Hematopoietic multipotent progenitor cell treated with erythropoietin and hydrocortisone succinate and interleukin-3 and kit ligand, for 15 days (in vitro differentiated cells): ENCODE results near the gene IRS4.

Experiments used
- DNase-seq: peaks from one replicate; pipeline ENCODE4 v3.0.0-alpha.2; 2015; ENCODE audit warnings: low spot score

Gene IRS4

DNA sequence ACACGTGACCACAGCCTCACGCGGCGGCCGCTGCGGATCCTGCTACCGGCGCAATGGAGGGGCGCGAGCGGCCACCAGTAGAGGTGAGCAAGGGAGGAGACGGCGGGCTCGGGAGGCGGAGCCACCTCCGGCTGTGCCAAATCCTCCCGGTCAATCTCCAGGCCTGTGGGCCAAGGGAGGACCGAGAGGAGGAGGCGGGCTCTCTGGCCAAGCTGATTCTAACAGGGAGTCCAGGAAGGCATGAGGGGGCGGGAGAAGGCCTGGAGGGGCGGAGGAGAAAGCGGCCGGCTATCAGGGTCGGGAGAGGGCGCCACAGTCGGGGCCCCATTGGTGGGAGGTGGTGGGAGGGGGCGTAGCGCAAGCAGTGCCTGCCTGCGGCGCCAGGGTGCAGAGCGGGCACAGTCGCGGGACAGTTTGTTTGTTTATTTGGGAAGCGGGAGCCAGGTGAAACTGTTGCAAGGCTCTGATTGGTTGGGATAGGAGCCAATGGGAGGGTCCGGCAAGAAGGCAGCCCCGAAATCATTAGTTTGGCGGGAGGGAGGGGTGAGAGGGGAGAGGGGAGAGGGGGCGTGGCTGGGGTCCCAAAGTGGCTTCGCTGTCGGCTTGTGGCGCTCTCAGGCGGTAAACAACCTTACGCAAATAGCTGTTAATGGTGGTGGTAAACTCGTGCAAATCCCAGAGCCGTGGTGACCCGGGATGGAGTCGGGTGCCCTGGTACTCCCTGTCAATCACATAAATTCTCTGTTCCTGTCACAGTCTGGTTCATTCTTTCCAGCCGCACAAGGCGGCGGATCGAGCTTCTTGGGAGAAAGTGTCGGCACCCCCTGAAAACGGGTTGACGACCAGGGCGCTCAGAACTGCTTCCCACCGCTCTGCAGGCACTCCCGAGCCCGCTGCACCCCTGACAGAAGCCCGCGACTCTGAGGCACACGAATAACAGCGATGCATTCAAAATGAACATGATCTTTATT is at the start of gene IRS4:
Gene IRS4 (minus strand): TSS at position 55 of the 971 bp plus-strand sequence.
- DNase-seq, result no peak

DNA sequence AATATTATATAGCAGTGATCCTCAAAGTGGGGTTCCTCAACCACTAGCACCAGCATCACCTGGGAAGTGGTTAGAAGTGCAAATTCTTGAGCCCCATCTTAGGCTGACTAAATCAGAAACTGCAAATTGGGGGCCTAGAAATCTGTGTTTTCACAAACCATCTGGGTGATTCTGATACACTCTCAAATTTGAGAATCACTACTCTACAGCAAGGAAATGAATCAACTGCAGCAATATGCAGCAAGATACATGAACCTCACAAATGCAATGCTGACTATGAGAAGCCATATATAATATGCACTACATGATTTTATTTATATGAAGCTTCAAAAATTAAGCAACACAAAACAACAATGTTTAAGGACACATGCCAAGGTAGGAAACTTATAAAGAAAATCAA is 36.2 kb upstream of the IRS4 start:
- DNase-seq, result no peak

DNA sequence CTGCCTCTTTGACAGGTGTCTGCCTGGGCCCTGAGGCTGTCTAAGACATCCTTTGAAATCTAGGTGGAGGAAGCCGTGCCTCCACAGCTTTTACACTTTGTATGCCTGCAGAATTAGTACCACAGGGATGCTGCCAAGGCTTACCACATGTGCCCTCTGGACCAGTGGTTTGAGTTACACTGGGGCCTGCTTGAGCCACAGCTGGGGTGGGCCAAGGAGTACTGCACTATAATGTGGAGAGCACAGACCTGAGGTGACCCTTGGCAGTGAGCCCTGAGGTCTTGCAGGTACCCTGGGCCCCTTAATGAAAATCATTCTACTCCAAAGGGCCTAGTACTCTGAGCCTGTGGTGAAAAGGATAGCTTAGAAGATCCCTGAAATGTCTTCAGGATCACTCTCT is 27.2 kb upstream of the IRS4 start:
- DNase-seq, result no peak

DNA sequence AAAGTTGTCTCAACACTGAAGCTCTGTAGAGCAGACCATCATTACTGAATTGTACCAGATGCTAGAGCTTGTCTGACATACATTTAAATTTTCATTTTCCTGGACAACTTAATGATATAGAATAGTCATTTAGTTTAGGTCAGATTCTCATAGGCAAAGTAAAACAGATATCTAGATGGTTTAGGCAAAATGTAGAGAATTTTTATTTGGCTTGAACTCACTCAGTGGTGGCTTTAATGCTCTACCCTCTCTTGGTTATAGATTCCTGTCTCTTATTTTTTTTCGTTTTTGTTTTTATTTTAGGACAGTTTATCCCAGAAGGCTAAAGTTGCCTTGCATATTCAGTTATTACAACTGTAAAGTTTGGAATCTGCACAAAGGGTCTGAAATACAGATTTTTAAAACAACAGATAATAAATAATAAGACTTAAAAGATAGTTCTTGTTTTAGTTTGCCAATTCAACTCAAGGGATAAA is 4.0 kb upstream of the IRS4 start:
- DNase-seq, result no peak

- DNase-seq, result no peak
Measured at GRCh38 chrX:108737754-108738153, 1.4 kb upstream of the IRS4 start.

- no peak for DNase-seq
Measured at GRCh38 chrX:108735679-108736508, 469 bp downstream of the IRS4 start.

DNA sequence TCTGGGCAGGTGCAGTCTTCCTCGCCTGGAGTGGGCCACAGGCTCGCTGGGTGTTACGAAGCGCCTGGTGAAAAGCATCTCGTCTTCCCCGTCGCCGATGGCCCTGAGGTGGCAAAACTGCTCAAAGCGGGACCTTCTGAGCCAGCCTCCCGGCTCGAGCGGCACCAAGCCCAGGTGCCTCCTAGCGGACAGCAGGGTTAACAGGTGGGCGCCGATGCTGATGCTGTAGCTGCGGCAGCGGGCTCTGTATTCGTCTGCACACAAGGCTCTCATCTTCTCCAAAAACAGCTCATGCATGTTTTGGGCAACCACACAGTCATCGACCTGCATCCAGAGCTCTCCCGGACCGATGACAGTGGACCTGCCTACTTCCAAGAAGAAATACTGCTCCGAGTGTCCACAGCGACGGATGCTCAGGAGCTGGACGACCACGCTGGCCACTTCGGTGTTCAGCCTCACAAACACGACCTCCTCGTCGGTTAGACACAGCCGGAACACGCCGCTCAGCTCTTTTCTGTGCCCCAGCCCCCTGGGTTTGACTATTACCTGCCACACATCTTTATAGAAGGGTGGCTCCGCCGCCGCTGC is 1.2 kb downstream of the IRS4 start:
- no peak for DNase-seq

DNA sequence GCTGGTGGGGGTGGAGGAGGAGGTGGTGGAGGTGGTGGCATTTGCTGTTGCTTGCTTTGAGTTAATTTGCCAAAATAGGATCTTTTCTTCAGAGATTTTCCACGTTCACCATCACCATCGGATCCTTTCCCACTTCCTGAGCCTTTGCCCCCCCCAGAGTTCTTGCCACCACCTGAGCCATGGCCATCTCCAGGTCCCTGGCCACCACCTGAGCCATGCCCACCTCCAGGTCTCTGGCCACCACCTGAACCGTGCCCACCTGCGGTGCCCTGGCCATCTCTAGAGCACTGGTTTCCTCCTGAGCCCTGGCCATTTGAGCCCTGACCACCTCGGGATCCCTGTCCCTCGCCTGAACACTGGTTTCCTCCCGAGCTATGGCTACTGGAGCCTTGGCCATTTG is 1.9 kb downstream of the IRS4 start:
- no peak for DNase-seq

DNA sequence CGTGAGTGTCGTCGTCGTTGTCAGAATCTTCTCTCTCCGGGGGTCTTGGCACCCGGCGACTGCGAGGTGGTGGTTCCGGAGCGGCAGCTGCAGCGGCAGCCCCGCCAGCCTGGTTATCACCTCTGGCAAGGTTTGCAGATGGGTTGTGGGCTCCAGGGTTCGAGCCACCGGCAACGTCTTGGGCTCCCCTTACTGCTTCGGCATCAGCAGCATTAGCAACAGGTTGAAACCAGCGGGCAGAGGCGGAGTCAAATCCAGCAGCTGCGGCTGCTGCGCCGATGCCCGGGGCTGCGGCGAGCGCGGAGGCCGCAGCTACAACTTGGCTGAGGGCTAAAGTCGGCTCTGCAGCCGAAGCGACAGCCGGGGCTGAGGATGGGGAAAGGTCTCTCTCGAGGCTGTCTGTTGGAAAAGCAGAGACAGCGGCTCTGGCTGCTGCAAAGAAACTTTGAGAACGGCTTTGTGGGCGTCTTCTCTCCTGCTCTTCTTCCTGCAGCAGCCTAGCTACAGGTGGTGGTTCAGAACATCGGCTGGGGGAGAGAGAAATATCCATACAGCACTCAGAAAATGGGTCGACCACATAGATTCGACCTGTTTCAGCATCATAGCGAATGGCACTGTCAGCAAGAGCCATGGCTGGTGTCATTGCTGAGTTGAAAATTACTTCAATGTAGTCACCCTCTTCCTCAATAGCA is 3.6 kb downstream of the IRS4 start:
- no peak for DNase-seq

DNA sequence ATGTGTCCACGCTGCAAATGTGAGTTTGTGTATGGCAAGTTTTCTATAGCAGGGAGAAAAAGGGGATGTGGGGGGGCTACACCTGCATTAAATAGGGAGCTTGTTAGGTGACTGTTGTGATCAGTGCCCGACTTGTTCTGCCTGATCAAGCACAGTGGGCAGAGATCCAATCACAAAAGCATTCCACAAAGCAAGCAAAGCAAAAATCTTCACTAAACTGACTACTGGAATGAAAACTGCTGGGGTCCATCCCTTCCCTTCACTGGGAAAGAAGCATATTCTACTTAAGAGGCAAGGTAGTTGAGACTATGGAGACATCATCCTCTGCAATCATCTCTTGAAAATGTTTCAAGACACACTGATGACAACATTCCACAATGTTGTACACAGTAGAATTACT is 5.2 kb downstream of the IRS4 start:
- DNase-seq, result no peak

DNA sequence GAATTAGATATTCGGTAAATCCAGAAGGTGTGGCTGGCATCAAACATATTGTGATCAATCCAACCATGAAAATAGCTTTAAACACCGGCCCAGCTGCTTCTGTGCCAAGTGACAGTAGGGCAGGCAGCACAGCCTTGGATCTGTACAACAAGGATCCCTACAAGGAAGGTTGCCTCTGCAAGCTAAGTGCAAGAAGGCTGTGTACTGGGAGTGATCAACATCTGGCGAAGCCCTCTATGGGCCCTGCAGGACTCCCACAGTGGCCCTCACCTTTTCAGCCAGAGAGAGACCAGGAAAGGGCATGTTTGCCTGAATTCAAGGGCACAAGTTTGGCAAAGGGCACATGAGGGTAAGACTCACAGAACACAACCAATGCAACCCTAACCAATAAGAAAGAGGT is 9.6 kb downstream of the IRS4 start:
- DNase-seq, result no peak

DNA sequence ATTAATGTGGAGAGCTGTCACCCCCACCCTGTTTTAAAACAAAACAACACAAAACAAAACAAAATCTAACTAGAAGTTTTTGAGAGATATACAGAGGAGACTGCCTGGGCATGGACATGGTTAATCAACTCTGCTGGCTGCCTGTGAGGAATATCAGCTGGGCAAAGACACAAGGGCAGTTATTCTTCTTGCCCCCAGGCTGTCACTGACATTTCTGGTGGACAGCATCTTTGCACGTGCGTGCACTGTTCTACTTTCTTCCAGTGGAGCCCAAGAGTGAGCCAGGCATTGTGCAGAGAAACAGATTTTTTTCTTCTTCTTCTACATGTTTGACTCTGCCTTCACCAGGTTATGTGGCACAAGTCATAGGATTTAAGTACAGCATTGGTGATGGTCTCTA is 13.8 kb downstream of the IRS4 start:
- DNase-seq, result no peak

DNA sequence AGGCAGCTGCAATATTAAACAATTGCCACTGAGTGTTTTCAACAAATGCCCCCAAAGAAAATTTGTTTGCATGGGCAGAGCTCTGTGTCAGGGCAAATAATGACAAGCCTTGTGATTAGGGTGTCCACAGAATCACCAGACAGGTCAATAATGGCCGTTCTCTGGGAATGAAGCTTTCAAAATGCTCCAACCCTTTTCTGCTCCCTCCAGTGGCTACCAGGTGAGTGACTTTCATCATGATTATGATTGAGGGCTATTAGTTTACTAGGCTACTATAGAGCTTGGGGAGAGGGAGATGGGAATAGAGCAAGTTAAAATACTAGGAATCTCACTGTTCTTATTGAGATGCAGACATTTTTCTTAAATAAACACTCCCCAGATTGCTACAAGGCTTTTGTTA is 23.5 kb downstream of the IRS4 start:
- DNase-seq, result no peak

DNA sequence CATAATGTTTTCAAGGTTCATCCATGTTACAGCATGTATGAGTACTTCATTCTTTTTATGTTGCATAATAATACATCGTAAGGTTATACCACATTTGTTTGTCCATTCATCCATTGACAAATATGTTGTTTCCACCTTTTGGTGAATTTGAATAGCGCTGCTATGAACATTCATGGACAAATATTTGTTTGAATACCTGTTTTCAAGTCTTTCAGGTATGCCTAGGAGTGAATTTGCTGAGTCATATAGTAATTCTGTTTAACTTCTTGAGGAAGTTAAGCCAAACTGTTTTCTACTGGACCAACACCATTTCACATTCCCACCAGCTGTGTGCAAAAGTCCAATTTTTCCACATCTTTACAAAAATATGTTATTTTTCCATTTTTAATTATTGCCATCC is 31.5 kb downstream of the IRS4 start:
- no peak for DNase-seq

DNA sequence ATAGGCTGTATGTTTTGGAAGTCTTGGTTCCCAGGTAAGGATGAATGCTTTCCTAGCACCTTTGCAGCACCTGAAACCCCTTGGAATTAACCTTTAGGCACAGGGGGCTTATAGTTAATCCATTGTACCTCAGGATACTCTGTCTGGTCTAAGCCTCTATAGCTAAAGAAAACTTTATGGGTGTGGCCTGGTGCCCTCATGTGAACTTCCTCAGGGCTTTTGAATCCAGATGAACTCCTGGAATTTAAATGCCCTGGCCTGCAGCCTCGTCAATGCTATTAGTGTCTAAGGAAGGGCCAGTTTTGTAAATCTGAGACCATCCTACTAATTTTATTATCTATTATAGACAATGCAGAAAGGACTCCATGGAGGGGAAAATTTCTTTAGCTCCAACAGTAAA is 33.8 kb downstream of the IRS4 start:
- no peak for DNase-seq

GRCh38 chrX:108701633-108702032 is 34.7 kb downstream of the IRS4 start:
- no peak for DNase-seq

- DNase-seq, result no peak
Measured at GRCh38 chrX:108699368-108699767, 37.0 kb downstream of the IRS4 start.

DNA sequence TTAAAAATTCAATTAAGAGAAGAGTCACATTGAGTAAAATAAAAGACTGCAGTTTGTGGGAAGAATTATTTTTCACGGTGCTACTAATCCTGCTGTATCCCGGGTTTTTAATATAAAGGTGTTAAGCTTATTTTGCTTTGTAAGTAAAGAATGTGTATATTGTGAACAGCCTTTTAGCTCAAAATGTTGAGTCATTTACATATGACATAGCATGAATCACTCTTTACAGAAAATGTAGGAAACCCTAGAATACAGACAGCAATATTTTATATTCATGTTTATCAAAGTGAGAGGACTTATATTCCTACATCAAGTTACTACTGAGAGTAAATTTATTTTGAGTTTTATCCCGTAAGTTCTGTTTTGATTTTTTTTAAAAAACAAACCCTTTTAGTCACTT is 39.7 kb downstream of the IRS4 start:
- DNase-seq, result no peak
